ENCODE measurements around the gene METTL9.
"Not testable (repeated sequence)": the region's sequence is repeated elsewhere in the genome, so short reads cannot be mapped to it uniquely, and the experiment has no call there.

METTL9 gene

GRCh38 chr16:21573506-21573905, 25.9 kb upstream of the METTL9 start:
- not testable (repeated sequence) for DNase-seq (ENCODE audit: low read depth in 2 of 2)

GRCh38 chr16:21574372-21574771, 25.0 kb upstream of the METTL9 start:
- no peak for DNase-seq (ENCODE audit: low read depth in 2 of 2)

- DNase-seq (ENCODE audit: low read depth in 2 of 2), result not testable (repeated sequence)
Measured at GRCh38 chr16:21576323-21576722, 23.1 kb upstream of the METTL9 start.

GRCh38 chr16:21577487-21577886, 21.9 kb upstream of the METTL9 start:
- DNase-seq (ENCODE audit: low read depth in 2 of 2), result not testable (repeated sequence)

- not testable (repeated sequence) for DNase-seq (ENCODE audit: low read depth in 2 of 2)
Measured at GRCh38 chr16:21578311-21578710, 21.1 kb upstream of the METTL9 start.

GRCh38 chr16:21580131-21580530, 19.2 kb upstream of the METTL9 start:
- not testable (repeated sequence) for DNase-seq (ENCODE audit: low read depth in 2 of 2)

- no peak for DNase-seq (ENCODE audit: low read depth in 2 of 2)
Measured at GRCh38 chr16:21580807-21581206, 18.6 kb upstream of the METTL9 start.

- no peak for DNase-seq (ENCODE audit: low read depth in 2 of 2)
Measured at GRCh38 chr16:21584817-21585216, 14.6 kb upstream of the METTL9 start.

GRCh38 chr16:21588593-21588992, 10.8 kb upstream of the METTL9 start:
- DNase-seq (ENCODE audit: low read depth in 2 of 2), result not testable (repeated sequence)

GRCh38 chr16:21589551-21589950, 9.8 kb upstream of the METTL9 start:
- no peak for DNase-seq (ENCODE audit: low read depth in 2 of 2)

- DNase-seq (ENCODE audit: low read depth in 2 of 2), result no peak
Measured at GRCh38 chr16:21590287-21590686, 9.1 kb upstream of the METTL9 start.

- no peak for DNase-seq (ENCODE audit: low read depth in 2 of 2)
Measured at GRCh38 chr16:21590796-21591195, 8.6 kb upstream of the METTL9 start.

- no peak for DNase-seq (ENCODE audit: low read depth in 2 of 2)
Measured at GRCh38 chr16:21592191-21592590, 7.2 kb upstream of the METTL9 start.

- no peak for DNase-seq (ENCODE audit: low read depth in 2 of 2)
Measured at GRCh38 chr16:21593530-21594289, 5.7 kb upstream of the METTL9 start.

- DNase-seq (ENCODE audit: low read depth in 2 of 2), result no peak
Measured at GRCh38 chr16:21597561-21598030, 1.8 kb upstream of the METTL9 start.

- DNase-seq (ENCODE audit: low read depth in 2 of 2), result no peak
Measured at GRCh38 chr16:21598206-21598605, 1.2 kb upstream of the METTL9 start.

GRCh38 chr16:21598701-21599121, 666 bp upstream of the METTL9 start:
- DNase-seq (ENCODE audit: low read depth in 2 of 2), result no peak

GRCh38 chr16:21600031-21600773, 825 bp downstream of the METTL9 start:
- peak in 1 of 2 donors; percentile 12 for DNase-seq (ENCODE audit: low read depth in 2 of 2)

GRCh38 chr16:21602785-21603184, 3.4 kb downstream of the METTL9 start:
- DNase-seq (ENCODE audit: low read depth in 2 of 2), result no peak

- no peak for DNase-seq (ENCODE audit: low read depth in 2 of 2)
Measured at GRCh38 chr16:21603928-21604327, 4.6 kb downstream of the METTL9 start.

GRCh38 chr16:21605848-21606247, 6.5 kb downstream of the METTL9 start:
- not testable (repeated sequence) for DNase-seq (ENCODE audit: low read depth in 2 of 2)

- no peak for DNase-seq (ENCODE audit: low read depth in 2 of 2)
Measured at GRCh38 chr16:21608639-21609328, 9.4 kb downstream of the METTL9 start.
